IPS-11a (cell line): Measurements from ENCODE around the gene GBP2.
"Not testable (repeated sequence)": the region's sequence is repeated elsewhere in the genome, so short reads cannot be mapped to it uniquely, and the experiment has no call there.

Experiments used
- H3K4me3 ChIP-seq: one replicate; pipeline ENCODE4 v1.5.1; 2013; ENCODE audit warnings: low read depth, low read length, control low read depth

The GBP2 gene

DNA sequence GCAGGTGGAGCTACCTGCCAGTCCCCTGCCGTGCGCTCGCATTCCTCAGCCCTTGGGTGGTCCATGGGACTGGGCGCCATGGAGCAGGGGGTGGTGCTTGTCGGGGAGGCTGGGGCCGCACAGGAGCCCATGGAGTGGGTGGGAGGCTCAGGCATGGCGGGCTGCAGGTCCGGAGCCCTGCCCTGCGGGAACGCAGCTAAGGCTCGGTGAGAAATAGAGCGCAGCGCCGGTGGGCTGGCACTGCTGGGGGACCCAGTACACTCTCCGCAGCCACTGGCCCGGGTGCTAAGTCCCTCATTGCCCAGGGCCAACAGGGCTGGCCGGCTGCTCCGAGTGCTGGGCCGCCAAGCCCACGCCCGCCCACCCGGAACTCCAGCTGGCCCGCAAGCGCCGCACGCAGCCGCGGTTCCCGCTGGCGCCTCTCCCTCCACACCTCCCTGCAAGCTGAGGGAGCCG is 2.1 kb upstream of the GBP2 start:
- H3K4me3 ChIP-seq, result not testable (repeated sequence)

DNA sequence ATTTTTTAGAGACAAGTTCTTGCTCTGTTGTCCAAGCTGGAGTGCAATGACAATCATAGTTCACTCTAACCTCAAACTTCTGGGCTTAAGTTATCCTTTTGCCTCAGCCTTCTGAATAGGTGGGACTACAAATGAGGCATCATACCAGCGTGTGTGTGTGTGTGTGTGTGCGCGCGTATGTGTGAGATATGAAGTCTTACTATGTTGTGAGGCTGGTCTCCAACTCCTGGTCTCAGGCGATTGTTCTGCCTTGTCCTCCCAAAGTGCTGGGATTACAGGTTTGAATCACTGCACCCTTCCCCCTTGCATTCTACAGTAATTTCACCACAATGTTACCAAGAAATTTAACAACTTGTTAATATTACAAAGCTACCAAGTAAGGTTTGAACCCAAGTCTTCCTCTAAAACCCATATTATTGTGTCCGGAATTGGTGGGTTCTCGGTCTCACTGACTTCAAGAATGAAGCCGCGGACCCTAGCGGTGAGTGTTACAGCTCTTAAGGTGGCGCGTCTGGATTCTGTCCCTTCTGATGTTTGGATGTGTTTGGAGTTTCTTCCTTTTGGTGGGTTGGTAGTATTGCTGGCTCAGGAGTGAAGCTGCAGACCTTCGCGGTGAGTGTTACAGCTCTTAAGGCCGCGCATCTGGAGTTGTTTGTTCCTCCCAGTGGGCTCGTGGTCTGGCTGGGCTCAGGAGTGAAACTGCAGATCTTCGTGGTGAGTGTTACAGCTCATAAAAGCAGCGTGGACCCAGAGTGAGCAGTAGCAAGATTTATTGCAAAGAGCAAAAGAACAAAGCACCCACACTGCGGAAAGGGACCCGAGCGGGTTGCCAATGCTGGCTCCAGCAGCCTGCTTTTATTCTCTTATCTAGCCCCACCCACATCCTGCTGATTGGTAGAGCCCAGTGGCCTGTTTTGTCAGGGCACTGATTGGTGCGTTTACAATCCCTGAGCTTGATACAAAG is 970 bp upstream of the GBP2 start:
- not testable (repeated sequence) for H3K4me3 ChIP-seq

DNA sequence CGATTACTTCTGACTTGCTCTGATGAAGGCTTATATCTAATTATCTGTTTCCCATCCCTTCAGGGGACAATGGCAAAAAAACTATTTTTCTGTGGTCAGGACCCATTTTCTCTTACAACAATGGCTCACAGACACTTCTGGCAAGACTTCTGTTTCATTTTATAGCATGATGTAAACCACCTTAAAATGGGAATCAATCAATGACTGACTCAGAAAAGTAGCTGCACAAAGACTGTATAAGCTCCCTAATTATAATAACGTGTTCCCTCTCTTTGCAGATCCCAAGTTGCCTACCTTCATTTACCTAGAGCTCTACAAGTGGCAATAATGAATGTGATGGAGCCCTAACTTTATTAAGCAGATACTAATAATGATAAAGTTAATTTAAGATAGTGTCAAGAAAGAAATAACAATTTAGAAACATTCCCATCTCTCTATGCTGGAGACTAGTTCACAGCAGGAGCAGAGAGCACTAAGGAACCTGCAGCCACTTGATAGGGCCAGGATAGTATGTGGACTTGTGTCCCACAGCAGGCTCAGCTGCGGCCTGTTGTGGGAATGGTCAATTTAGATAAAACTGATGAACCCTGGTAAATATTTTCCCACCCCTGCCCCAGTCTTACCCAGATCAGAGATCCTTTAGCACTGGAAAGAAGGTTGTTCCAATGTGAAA is 538 bp downstream of the GBP2 start:
- H3K4me3 ChIP-seq, result no peak overlapping the region

- no peak overlapping the region for H3K4me3 ChIP-seq
These were observed 4.3 kb downstream of the GBP2 start for GRCh38 chr1:89121641-89122040.

DNA sequence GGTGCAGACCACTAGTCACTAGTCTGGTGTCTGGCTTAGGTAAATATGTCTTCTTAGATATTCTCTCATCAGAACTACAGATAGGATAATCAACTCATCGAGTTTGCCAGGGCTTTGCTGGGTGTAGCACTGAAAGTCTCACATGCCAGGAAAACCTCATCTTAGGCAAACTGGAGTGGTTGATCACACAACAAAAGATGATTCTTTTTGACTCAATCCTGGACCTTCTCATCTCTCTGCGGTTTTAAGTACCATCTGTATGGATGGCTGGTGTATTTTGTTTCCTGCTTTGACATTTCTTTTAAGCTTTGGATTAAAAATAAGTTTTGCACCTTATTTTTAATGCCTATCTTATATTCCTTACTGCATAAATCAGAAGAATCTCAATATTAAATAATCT is 11.3 kb downstream of the GBP2 start:
- no peak overlapping the region for H3K4me3 ChIP-seq

- H3K4me3 ChIP-seq, result no peak overlapping the region
These were observed 12.9 kb downstream of the GBP2 start for GRCh38 chr1:89112871-89113613.

GRCh38 chr1:89104687-89105086 is 21.2 kb downstream of the GBP2 start:
- no peak overlapping the region for H3K4me3 ChIP-seq

DNA sequence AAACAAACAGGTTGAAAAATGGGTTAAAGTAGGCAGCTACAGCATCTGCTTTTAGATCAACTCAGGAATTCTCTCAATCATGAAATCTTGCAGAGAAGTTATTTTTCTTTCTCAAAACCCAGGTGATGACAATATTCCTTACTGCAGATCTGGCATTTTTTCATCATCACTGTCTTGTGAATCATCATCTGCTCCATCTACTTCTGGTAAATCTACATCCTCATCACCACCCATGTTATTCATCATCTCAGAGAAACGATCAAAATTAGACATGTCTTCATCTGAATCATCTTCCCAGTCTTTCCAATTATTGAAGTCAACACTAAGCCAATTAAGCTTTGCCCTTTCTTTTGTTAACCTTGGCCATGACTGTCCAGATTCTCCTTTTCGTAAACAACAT is 21.8 kb downstream of the GBP2 start:
- H3K4me3 ChIP-seq, result no peak overlapping the region

- no peak overlapping the region for H3K4me3 ChIP-seq
These were observed 23.9 kb downstream of the GBP2 start for GRCh38 chr1:89102021-89102420.

- no peak overlapping the region for H3K4me3 ChIP-seq
These were observed 25.5 kb downstream of the GBP2 start for GRCh38 chr1:89100412-89100811.

DNA sequence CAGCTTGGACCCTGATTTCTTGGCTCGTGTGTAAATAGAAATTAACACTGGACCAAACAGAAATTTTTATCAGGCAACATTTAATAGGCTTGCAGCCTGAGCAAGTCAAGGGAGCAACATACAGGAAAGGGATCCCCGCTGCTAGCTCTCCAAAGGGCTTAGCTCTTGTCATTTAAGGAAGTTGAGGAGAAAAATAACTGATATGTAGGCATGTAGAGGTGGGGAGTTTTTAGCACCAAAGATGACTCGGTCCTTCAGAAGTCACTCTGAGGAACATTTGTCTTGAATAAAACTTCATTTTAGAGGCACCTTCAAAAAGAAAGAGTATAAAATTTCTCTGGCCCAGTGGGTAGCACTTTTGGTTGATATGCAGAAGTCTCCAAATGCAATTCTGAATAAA is 27.1 kb downstream of the GBP2 start:
- H3K4me3 ChIP-seq, result no peak overlapping the region

- H3K4me3 ChIP-seq, result no peak overlapping the region
These were observed 30.2 kb downstream of the GBP2 start for GRCh38 chr1:89095737-89096136.

DNA sequence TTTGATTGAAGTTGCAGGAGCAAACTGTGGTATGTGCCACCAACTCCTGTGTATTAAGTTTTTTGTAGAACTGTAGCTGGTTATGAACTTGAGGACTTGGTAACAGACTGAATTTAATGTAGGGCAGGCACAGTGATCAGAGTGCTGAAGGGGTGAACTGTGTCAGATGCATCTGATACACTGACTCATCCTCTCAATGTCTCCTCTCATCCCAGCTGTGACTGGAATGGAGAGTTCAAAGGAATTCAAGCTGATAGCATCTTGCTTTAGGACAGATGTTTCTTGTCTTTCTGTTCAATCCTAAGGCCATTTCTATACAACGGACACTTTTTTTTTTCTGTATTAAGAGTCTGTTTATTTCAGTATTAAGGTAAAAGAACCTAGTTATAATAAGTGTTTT is 36.0 kb downstream of the GBP2 start:
- no peak overlapping the region for H3K4me3 ChIP-seq

GRCh38 chr1:89088572-89088971 is 37.3 kb downstream of the GBP2 start:
- no peak overlapping the region for H3K4me3 ChIP-seq

DNA sequence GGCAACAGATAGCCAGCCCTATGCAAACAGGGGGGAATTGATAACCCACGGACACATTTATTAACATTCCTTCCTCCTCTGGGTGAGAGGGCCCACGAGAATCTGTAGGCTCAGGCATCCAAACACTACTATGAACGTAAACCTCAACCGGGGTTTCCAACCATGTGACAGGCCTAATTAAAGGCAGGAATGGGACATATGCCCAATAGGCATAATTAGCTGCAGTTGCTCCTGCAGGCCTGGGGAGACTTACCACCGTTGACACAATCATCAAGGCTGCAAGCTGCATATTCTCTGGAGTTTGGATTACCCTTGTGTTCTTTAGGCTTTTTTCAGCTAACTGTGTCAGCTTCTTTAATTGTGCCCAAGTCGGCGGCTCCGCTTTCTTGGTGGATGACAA is 38.7 kb downstream of the GBP2 start:
- H3K4me3 ChIP-seq, result no peak overlapping the region

DNA sequence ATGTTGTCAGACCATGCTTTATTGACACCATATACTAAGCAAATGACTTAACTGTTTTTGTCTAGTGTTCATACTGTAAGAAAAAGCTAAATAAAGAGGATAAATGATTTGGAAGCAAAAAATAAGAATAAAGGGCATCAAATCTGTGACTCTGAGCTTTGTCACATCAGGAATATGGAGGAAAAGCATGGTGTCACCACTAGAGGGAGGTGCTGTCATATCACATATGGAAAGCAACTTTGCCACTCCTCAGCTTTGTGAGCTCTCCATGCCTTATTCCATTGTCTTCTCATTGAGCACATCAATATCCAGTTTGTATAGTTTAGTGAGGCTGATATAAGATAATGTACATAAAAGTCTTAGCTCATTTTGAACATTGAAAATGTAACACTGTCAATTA is 40.1 kb downstream of the GBP2 start:
- H3K4me3 ChIP-seq, result no peak overlapping the region

DNA sequence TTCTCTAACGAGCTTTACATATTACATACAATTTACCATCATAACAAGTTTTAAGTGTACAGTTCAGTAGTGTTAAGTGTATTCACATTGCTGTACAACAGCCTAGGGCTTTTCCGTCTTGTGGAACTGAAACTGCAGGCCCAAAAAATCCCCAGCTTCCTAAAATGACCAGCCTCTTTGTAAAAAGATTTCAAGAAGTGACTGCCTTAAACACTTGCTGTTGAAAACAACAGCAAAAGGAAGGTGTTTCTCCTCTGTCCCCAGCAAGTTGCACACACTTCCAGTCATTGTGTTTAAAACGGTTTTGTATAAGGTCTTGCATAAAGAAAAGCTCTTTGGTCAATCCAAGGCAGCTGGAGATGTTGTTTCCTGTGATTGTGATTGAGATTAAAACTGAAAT is 44.9 kb downstream of the GBP2 start:
- H3K4me3 ChIP-seq, result no peak overlapping the region

GRCh38 chr1:89080068-89080467 is 45.8 kb downstream of the GBP2 start:
- not testable (repeated sequence) for H3K4me3 ChIP-seq

DNA sequence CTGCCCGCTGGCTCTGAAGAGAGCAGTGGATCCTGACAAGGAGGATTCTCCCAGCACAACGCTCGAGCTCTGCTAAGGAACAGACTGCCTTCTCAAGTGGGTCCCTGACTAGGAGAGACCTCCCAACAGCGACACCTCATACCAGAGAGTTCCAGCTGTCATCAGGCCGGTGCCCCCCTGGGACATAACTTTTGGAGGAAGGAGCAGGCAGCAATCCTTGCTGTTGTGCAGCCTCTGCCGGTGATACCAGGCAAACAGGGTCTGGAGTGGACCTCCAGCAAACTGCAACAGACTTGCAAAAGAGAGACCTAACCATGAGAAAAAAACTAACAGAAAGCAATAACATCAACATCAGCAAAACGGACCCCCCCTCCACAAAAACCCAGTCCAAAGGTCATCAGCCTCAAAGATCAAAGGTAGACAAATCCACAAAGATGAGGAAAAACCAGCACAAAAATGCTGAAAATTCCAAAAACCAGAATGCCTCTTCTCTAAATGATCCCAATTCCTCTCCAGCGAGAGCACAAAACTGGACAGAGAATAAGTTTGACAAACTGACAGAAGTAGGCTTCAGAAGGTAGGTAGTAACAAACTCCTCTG is 53.3 kb downstream of the GBP2 start:
- H3K4me3 ChIP-seq, result not testable (repeated sequence)

- H3K4me3 ChIP-seq, result no peak overlapping the region
These were observed 55.4 kb downstream of the GBP2 start for GRCh38 chr1:89070509-89070908.

DNA sequence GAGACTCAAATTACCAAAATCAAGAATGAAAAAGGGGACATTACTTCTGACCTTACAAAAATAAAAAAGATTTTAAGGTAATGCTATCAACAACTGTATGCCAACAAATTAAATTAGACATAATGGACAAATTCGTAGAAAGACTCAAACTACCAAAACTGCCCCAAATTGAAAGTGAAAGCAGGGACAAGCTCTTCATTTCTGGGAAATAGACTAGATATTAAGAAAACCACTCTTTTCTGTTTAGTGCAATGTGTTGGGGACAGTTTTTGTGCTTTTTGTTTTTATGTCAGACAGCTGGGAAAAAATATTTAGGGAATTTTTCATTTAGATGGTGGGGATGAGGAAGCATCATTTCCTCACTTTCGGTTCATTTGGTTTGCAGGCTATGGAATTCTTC is 56.0 kb downstream of the GBP2 start:
- H3K4me3 ChIP-seq, result no peak overlapping the region
